Left lung (tissue), 10 donors: ENCODE results near the gene NR2F1-AS1. TPM values are rescaled to one million over a fixed set of nuclear protein-coding genes. Genes with fewer than 3 reads are reported as not detected.

Source experiments
- ATAC-seq: fragments of 200-7000 bp; cut with Tn5 transposase; one replicate; pipeline ENCODE4 v1.9.1; 2020; ENCODE audit warnings: moderate library complexity
- DNase-seq, 4 donors: peaks; one replicate each; pipeline ENCODE4 v3.0.0-alpha.2; 2013 to 2020
- H3K27ac ChIP-seq, 2 donors: fragments of 200-600 bp; sonication (generic) in 1 of 2; one replicate each; pipeline versions ENCODE4 v1.5.0 to v1.8.0; 2020 to 2021
- H3K27me3 ChIP-seq, 2 donors: fragments of 200-600 bp; sonication (generic) in 1 of 2; one replicate each; pipeline versions ENCODE4 v1.5.0 to v1.8.0; 2020 to 2021
- H3K36me3 ChIP-seq, 2 donors: fragments of 200-600 bp; sonication (generic) in 1 of 2; one replicate each; pipeline versions ENCODE4 v1.5.0 to v1.8.0; 2020 to 2021
- H3K4me1 ChIP-seq, 2 donors: fragments of 200-600 bp; one replicate each; pipeline ENCODE4 v1.8.0; 2021
- H3K4me3 ChIP-seq, 2 donors: fragments of 200-600 bp; sonication (generic) in 1 of 2; one replicate each; pipeline versions ENCODE4 v1.5.0 to v1.8.0; 2020 to 2021; ENCODE audit warnings: mild to moderate bottlenecking in 1 of 2
- H3K9me3 ChIP-seq, 2 donors: fragments of 200-600 bp; sonication (generic) in 1 of 2; one replicate each; pipeline versions ENCODE4 v1.5.0 to v1.8.0; 2020 to 2021
- CTCF ChIP-seq, 2 donors: fragments of 200-600 bp; sonication (generic) in 1 of 2; IDR thresholded peaks; one replicate each; pipeline versions ENCODE4 v1.5.0 to v1.8.0; 2021; ENCODE audit warnings: antibody characterized with exemption in 2 of 2
- intact Hi-C, 2 donors: fragments of 100-400 bp; cut with DNase I; formaldehyde crosslinking; loops; one replicate each; pipeline versions ENCODE4 v1.11.2 to v1.14.2; 2022
- polyA plus RNA-seq, 6 donors: library from polyadenylated mRNA; unstranded; fragments of 120-200 nt; gene quantifications; one replicate each; pipeline ENCODE4 v1.2.1, GENCODE V29; 2013; ENCODE audit not compliant: insufficient read length in 6 of 6
- total RNA-seq, 2 donors: library from RNA; stranded (reverse); fragmentation: NEBNext Ultra II Directional; extraction: Animal tissue kit (Norgen Biotek cat#: 25700); gene quantifications; one replicate each; pipeline ENCODE4 v1.2.1, GENCODE V29; 2021
- donor health status: DM: no; HTN: yes; CAD: no.
- donor health status: DM: no; HTN: no; CAD: no.

NR2F1-AS1 gene
- total and polyA plus RNA-seq, 8 donors = 10.5 to 66.3 (median 48.3) TPM

GRCh38 chr5:93589829-93590215 is 8.8 kb upstream of the NR2F1-AS1 start:
- H3K27me3 ChIP-seq = peaks cover 45 to 100% of the 10 kb centered on the region in 2 donors
- peaks cover 0 to 8% of the 10 kb centered on the region in 2 donors for H3K4me1 ChIP-seq
- DNase-seq (no peak), ATAC-seq (no peak)
- intact Hi-C loops = loop anchor here in 1 of 2 donors (10.0 kb wide), 1 partner anchor 205 kb away; no protein-coding TSS in a partner anchor
- no peak for TF ChIP-seq CTCF (IDR thresholded peaks at IDR 0.05)
- H3K4me3 ChIP-seq = peak overlapping the region; percentile 10 to 17
- no peaks in the 10 kb centered on the region for H3K36me3 ChIP-seq
- H3K9me3 ChIP-seq = no peaks in the 10 kb centered on the region
- peak overlapping the region in 1 of 2 donors; percentile 37 for H3K27ac ChIP-seq

DNA sequence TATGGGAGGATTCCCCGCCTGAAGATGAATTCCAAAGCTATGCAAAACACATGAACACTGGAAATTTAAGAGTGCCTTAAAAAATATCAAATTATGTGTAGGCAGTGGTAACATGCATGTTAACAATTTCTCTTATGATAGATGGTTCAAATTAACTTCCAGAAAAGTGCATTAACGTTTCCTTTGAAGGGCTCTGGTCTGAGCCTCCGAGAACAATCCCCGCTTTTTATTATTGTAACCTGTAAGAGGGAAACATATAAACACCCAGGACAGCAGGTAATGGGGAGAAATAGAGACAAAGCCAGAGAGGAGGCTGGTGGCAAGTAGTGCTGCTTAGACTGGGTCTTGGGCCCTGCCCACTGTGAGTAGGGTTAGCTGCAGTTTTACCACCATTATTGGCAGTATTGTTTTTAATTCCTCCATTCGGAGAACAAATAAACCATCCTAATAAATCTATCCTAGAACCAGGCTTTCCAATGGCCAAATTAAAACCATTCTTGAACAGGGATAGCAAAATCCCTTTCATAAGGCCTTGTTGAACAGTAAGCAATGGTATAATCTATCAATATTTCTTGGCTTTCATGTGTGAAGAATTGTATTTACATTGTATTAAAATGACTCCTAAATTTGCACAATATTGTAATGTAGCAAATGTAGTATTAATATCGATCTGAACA is 8.3 kb upstream of the NR2F1-AS1 start:
- Histone ChIP-seq H3K4me3 (peak overlapping the region; percentile 10 to 16), H3K27me3 (peaks cover 40 to 100% of the 10 kb centered on the region in 2 donors), H3K27ac (peak overlapping the region; percentile 14 to 37), H3K9me3 (no peaks in the 10 kb centered on the region), H3K4me1 (peaks cover 0 to 8% of the 10 kb centered on the region in 2 donors), H3K36me3 (no peaks in the 10 kb centered on the region)
- intact Hi-C loops = loop anchor here in 1 of 2 donors (10.0 kb wide), 1 partner anchor 206 kb away; no protein-coding TSS in a partner anchor
- no peak for ATAC-seq
- no peak for DNase-seq
- TF ChIP-seq CTCF (IDR thresholded peaks at IDR 0.05) = no peak

DNA sequence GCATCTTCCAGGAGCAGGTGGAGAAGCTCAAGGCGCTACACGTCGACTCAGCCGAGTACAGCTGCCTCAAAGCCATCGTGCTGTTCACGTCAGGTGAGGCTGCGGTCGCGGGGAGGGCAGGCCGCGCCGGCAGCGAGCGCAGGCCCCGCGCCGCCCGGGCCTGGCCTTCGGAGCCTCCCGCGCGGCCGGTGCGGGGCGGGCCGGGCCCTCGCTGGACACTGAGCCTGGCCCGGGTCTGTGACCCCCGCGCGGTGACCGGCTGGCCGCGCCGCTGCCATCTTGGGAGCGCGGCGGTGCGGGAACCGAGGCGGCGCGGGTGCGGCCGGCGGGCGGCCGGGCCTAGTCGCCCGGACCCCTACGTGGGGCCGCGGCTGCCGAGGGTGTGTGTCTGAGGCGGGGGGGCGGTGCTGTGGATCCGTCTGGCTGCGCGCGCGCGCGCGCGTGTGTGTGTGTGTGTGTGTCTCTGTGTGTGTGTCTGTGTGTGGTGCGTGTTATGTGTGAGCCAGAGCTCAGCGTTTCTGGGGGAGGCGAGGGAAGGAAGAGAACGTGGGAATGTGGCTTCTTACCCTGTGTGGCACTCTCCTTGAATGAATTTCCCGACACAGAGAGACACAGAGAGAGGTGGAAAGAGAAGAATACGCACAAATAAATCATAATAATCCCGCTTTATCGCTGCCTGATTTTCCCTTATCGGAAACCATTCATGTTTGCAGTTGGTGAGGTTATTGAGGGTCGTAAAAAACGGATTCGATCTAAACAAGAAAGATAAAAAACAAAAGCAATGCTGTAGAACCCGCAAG is 7.5 kb upstream of the NR2F1-AS1 start:
- Histone ChIP-seq H3K4me3 (peak overlapping the region; percentile 33 to 43), H3K4me1 (peaks cover 0 to 12% of the 10 kb centered on the region in 2 donors), H3K27me3 (peaks cover 36 to 100% of the 10 kb centered on the region in 2 donors), H3K36me3 (no peaks in the 10 kb centered on the region), H3K27ac (peak overlapping the region; percentile 14 to 57), H3K9me3 (no peaks in the 10 kb centered on the region)
- ATAC-seq (no peak), DNase-seq (peak in 1 of 4 donors; percentile 58)
- no peak for TF ChIP-seq CTCF (IDR thresholded peaks at IDR 0.05)
- intact Hi-C loops = loop anchor here in 1 of 2 donors (10.0 kb wide), 1 partner anchor 206 kb away; no protein-coding TSS in a partner anchor

DNA sequence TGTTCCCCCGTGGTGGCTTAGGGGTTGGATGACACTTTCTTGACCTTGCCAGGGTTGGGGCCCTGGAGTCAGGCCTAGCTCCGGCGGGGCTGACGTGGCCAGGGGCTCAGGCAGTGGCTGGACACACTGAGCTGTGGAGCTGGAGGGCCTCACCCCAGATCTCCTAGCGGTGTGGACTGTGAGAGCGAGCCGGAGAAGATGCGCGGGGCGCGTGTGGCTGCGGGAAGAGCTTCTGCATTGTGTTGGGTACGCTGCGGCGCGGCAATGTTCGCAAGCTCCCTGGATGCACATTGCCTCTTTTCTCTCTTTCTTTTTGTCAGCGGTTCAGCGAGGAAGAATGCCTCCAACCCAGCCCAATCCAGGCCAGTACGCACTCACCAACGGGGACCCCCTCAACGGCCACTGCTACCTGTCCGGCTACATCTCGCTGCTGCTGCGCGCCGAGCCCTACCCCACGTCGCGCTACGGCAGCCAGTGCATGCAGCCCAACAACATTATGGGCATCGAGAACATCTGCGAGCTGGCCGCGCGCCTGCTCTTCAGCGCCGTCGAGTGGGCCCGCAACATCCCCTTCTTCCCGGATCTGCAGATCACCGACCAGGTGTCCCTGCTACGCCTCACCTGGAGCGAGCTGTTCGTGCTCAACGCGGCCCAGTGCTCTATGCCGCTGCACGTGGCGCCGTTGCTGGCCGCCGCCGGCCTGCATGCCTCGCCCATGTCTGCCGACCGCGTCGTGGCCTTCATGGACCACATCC is 6.8 kb upstream of the NR2F1-AS1 start:
- Histone ChIP-seq H3K27ac (peak overlapping the region; percentile 23 to 57), H3K36me3 (no peaks in the 10 kb centered on the region), H3K27me3 (peaks cover 37 to 100% of the 10 kb centered on the region in 2 donors), H3K4me3 (peak overlapping the region; percentile 33 to 43), H3K9me3 (no peaks in the 10 kb centered on the region), H3K4me1 (peaks cover 0 to 17% of the 10 kb centered on the region in 2 donors)
- intact Hi-C loops = loop anchor here in 1 of 2 donors (10.0 kb wide), 1 partner anchor 207 kb away; no protein-coding TSS in a partner anchor
- DNase-seq = peak in 1 of 4 donors; percentile 66
- no peak for TF ChIP-seq CTCF (IDR thresholded peaks at IDR 0.05)
- ATAC-seq = peak; percentile 2
